Stimulated activated CD8-positive, alpha-beta memory T cell treated with anti-CD3 and anti-CD28 coated beads, Interleukin-2, amount 100 ng/mL, for 48 hours (primary cell): Measurements from ENCODE around the gene DFFB.

Experiments used
- DNase-seq, 2 donors: peaks; one replicate each; pipeline ENCODE4 v3.0.0-alpha.2; 2020; ENCODE audit warnings: low read depth in 2 of 2

The DFFB gene

GRCh38 chr1:3895951-3896325, 38.7 kb downstream of the DFFB start:
- DNase-seq, result no peak

- DNase-seq, result no peak
These were observed 39.2 kb downstream of the DFFB start for GRCh38 chr1:3896396-3897000.

- DNase-seq, result no peak
These were observed 41.1 kb downstream of the DFFB start for GRCh38 chr1:3898475-3898735.

GRCh38 chr1:3898994-3899753, 41.9 kb downstream of the DFFB start:
- DNase-seq, result no peak

GRCh38 chr1:3899754-3900149, 42.5 kb downstream of the DFFB start:
- peak in 1 of 2 donors; percentile 23 for DNase-seq

- DNase-seq, result peak; percentile 79 to 85
These were observed 43.1 kb downstream of the DFFB start, which contains the start of gene C1orf174 for GRCh38 chr1:3900150-3900968. Gene C1orf174 (minus strand): TSS chr1:3900272. CDS start chr1:3900186, 86 bp downstream.

GRCh38 chr1:3900969-3901529, 43.8 kb downstream of the DFFB start:
- peak; percentile 85 to 91 for DNase-seq

- no peak for DNase-seq
These were observed 44.8 kb downstream of the DFFB start for GRCh38 chr1:3902111-3902511.

GRCh38 chr1:3902571-3903091, 45.4 kb downstream of the DFFB start:
- no peak for DNase-seq

GRCh38 chr1:3903141-3904005, 46.1 kb downstream of the DFFB start:
- DNase-seq, result no peak

- no peak for DNase-seq
These were observed 46.9 kb downstream of the DFFB start for GRCh38 chr1:3904006-3904842.

- no peak for DNase-seq
These were observed 47.5 kb downstream of the DFFB start for GRCh38 chr1:3904843-3905185.

GRCh38 chr1:3905266-3905952, 48.1 kb downstream of the DFFB start:
- no peak for DNase-seq

- no peak for DNase-seq
These were observed 48.8 kb downstream of the DFFB start for GRCh38 chr1:3905953-3906671.

- no peak for DNase-seq
These were observed 49.4 kb downstream of the DFFB start for GRCh38 chr1:3906672-3907020.

- DNase-seq, result peak; percentile 34 to 39
These were observed 49.8 kb downstream of the DFFB start for GRCh38 chr1:3907031-3907534.

GRCh38 chr1:3907621-3908165, 50.4 kb downstream of the DFFB start:
- no peak for DNase-seq

- DNase-seq, result no peak
These were observed 51.7 kb downstream of the DFFB start for GRCh38 chr1:3908886-3909517.
